ENCODE results near the gene CDKL1.
"Not testable (repeated sequence)": the region's sequence is repeated elsewhere in the genome, so short reads cannot be mapped to it uniquely, and the experiment has no call there.

Gene CDKL1

GRCh38 chr14:50333014-50333509, 63.6 kb downstream of the CDKL1 start:
- no peak for DNase-seq (ENCODE audit: low read depth, low spot score)

GRCh38 chr14:50331596-50331995, 65.1 kb downstream of the CDKL1 start:
- DNase-seq (ENCODE audit: low read depth, low spot score), result no peak

GRCh38 chr14:50321009-50321660, 75.5 kb downstream of the CDKL1 start:
- DNase-seq (ENCODE audit: low read depth, low spot score), result peak; percentile 37

GRCh38 chr14:50320283-50320682, 76.4 kb downstream of the CDKL1 start:
- no peak for DNase-seq (ENCODE audit: low read depth, low spot score)

GRCh38 chr14:50319721-50320120, 77.0 kb downstream of the CDKL1 start:
- DNase-seq (ENCODE audit: low read depth, low spot score), result no peak

GRCh38 chr14:50319293-50319692, 77.4 kb downstream of the CDKL1 start:
- DNase-seq (ENCODE audit: low read depth, low spot score), result no peak

- no peak for DNase-seq (ENCODE audit: low read depth, low spot score)
Measured at GRCh38 chr14:50318031-50318626, 78.6 kb downstream of the CDKL1 start.

GRCh38 chr14:50314098-50314497, 82.6 kb downstream of the CDKL1 start:
- not testable (repeated sequence) for DNase-seq (ENCODE audit: low read depth, low spot score)

GRCh38 chr14:50312734-50313054, 84.0 kb downstream of the CDKL1 start:
- no peak for DNase-seq (ENCODE audit: low read depth, low spot score)

- DNase-seq (ENCODE audit: low read depth, low spot score), result peak; percentile 72
Measured at GRCh38 chr14:50311972-50312733, 84.5 kb downstream of the CDKL1 start, which contains the start of the genes DMAC2L and L2HGDH. DMAC2L (plus strand) TSS chr14:50312324; CDS start chr14:50321488, 9,164 bp downstream. L2HGDH (minus strand) TSS chr14:50312229; CDS start chr14:50312150, 79 bp downstream.

- no peak for DNase-seq (ENCODE audit: low read depth, low spot score)
Measured at GRCh38 chr14:50311337-50311971, 85.2 kb downstream of the CDKL1 start.

GRCh38 chr14:50310445-50310844, 86.2 kb downstream of the CDKL1 start:
- no peak for DNase-seq (ENCODE audit: low read depth, low spot score)

GRCh38 chr14:50308363-50308915, 88.2 kb downstream of the CDKL1 start:
- no peak for DNase-seq (ENCODE audit: low read depth, low spot score)

- no peak for DNase-seq (ENCODE audit: low read depth, low spot score)
Measured at GRCh38 chr14:50303744-50304471, 92.8 kb downstream of the CDKL1 start.

GRCh38 chr14:50301914-50302313, 94.8 kb downstream of the CDKL1 start:
- DNase-seq (ENCODE audit: low read depth, low spot score), result no peak

- no peak for DNase-seq (ENCODE audit: low read depth, low spot score)
Measured at GRCh38 chr14:50299585-50299984, 97.1 kb downstream of the CDKL1 start.

- DNase-seq (ENCODE audit: low read depth, low spot score), result no peak
Measured at GRCh38 chr14:50290306-50290705, 106.4 kb downstream of the CDKL1 start.

- no peak for DNase-seq (ENCODE audit: low read depth, low spot score)
Measured at GRCh38 chr14:50288146-50288545, 108.5 kb downstream of the CDKL1 start.

- DNase-seq (ENCODE audit: low read depth, low spot score), result no peak
Measured at GRCh38 chr14:50285861-50286260, 110.8 kb downstream of the CDKL1 start.

Measured in activated naive CD8-positive, alpha-beta T cell treated with anti-CD3 and anti-CD28 coated beads, Interleukin-2, amount 50 U/mL, for 16 hours (primary cell).